GM21367 (cell line): ENCODE data around the gene HACD1.
"Not testable (repeated sequence)": the region's sequence is repeated elsewhere in the genome, so short reads cannot be mapped to it uniquely, and the experiment has no call there.

Source experiments
- ATAC-seq: cut with Tn5 transposase; IDR thresholded peaks from one replicate; pipeline ENCODE4 v1.9.1; 2021; ENCODE audit not compliant: unreplicated experiment

HACD1 gene

GRCh38 chr10:17643755-17644484 lies 26.7 kb upstream of the HACD1 start, which contains the start of gene STAM:
Gene STAM, plus strand, starts transcription at chr10:17644151. Its CDS starts 189 bp downstream, at chr10:17644340.
- ATAC-seq, result peak; percentile 90

GRCh38 chr10:17643339-17643754 lies 26.2 kb upstream of the HACD1 start:
- peak; percentile 9 for ATAC-seq

DNA sequence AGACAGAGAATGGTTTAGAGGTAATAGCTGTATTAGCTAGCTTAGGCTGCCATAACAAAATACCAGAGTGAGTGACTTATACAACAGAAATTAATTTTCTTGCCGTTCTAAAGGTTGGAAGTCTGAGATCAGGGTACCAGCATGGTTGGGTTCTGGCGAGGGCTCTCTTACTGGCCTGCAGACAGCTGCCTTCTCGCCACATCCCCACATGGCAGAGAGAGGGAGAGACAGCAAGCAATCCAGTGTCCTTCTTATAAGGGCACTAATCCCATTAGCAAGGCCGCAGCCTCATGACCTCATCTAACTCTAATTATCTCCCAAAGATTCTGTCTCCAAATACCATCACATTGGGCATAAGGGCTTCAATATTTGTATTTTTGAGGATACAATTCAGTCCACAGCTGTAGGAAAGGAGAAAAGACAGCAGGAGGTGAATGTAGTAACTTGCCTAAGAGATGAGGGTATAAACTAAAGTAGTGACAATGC lies 23.2 kb upstream of the HACD1 start:
- ATAC-seq, result no peak

DNA sequence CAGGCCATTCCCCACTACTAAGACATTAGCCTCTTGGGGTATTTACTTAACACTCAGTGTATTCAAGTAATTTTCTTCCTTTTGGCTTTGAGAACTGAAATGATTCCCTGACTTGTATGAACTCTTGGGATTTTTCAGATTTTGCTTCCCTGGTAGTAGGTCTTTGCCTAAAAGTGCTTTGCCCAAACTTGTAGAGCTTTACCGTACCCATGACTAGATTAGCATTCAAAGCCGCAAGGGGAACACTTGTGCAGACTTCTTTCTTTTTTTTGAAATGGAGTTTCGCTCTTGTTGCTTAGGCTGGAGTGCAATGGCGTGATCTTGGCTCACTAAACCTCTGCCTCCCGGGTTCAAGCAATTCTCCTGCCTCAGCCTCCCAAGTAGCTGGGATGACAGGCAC lies 20.7 kb upstream of the HACD1 start:
- ATAC-seq, result no peak

GRCh38 chr10:17633353-17633752 lies 16.2 kb upstream of the HACD1 start:
- no peak for ATAC-seq

- not testable (repeated sequence) for ATAC-seq
These were observed 15.4 kb upstream of the HACD1 start for GRCh38 chr10:17632590-17632989.

DNA sequence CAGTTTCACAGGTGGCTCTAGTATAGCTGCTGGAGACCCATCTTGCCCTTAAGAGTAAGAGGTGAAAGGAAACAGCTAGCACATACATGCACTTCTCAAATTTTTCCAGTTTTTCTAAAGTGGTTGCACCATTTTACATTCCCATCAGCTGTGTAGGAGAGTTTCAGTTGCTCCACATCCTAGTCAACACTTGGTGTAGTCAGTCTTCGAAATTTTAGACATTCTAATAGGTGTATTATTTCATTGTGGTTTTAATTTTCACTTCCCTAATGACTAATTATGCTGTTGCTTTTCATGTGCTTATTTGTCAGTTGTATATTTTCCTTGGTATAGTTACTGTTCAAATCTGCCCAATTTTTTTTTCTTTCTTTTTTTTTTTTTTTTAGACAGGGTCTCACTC lies 9.5 kb upstream of the HACD1 start:
- no peak for ATAC-seq

DNA sequence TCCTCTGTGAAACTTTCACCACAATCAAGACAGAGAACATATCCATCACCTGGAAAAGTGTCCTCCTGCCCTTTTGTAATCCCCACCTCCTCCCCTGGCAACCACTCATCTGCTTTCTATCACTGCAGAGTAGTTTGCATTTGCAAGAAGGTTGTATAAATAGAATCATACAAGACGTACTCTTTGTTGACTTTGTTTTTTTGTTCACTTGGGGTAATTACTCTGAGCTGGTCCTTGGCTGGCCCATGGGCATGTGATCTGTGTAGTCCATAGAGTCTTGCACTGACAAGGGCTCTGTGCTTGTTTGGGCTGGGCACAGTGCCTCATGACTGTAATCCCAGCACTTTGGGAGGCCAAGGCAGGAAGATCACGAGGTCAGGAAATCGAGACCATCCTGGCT lies 7.8 kb upstream of the HACD1 start:
- no peak for ATAC-seq

DNA sequence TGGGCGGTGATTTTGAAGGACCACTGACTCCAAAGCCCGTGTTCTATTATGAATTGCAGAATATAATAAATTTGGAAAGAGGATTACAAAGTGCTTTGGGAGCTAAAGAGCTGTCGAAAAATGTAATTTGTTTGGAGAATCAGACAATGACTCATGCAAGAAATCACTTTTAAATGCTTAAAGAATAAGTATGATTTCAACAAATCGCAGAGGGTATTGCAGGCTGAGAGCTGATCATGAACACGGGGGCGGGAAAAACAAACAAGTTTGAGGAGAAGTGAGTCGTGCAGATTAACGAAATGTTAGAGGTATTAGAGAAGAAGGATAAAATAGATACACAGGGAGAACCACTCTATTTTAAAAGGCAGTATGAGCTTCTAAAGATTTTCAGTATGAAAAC lies 4.9 kb upstream of the HACD1 start:
- no peak for ATAC-seq

- peak; percentile 47 for ATAC-seq
These were observed 657 bp downstream of the HACD1 start for GRCh38 chr10:17616403-17617030.

- no peak for ATAC-seq
These were observed 7.6 kb downstream of the HACD1 start for GRCh38 chr10:17609523-17610079.

DNA sequence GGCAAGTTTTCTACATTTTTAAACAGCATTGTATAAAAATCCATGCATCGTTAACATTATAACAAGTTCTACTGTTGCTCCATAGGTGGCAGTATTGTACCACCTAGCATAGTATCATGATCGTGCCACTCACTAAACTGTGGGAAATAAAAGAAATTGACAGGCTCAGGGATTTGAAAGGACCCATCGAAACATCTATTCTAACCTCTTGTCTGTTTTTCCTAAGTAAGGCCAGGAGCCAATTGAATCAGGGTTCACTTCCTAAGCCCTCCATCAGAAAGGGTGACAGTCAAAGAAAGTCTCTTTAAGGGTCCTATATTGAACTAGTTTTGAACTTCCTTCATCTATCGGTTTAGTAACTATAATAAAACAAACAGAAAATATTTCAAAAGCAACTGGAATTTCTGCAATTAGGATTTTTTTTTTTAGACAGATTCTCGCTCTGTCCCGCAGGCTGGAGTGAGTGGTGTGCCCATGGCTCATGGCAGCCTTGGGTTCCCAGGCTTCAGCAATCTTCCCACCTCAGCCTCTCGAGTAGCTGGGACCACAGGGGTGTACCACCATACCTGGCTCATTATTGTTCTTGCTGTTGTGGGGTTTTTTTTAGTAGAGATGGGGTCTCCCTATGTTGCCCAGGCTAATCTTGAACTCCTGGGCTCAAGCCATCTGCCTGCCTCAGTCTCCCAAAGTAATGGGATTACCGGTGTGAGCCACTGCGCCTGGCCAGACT lies 9.4 kb downstream of the HACD1 start:
- peak; percentile 81 for ATAC-seq

DNA sequence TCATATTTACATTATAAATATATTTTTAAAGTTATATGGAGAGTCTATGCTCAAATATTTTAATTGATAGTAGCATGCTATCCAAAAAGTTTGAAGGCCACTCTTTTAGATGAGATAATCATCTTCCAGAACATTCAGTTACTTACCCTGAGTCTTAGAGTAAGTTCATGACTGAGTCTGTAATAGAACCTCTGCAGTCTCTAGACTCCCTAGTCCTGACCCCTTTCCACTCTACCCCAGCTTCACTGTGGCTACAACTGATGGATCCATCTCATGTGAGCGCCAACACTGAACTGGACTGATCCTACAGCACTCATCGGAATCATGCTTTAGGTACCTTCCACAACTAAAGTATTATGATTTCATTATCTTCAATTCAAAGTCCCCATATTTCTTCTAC lies 10.1 kb downstream of the HACD1 start:
- no peak for ATAC-seq

GRCh38 chr10:17606547-17607040 lies 10.6 kb downstream of the HACD1 start:
- ATAC-seq, result no peak

GRCh38 chr10:17605936-17606335 lies 11.2 kb downstream of the HACD1 start:
- no peak for ATAC-seq

DNA sequence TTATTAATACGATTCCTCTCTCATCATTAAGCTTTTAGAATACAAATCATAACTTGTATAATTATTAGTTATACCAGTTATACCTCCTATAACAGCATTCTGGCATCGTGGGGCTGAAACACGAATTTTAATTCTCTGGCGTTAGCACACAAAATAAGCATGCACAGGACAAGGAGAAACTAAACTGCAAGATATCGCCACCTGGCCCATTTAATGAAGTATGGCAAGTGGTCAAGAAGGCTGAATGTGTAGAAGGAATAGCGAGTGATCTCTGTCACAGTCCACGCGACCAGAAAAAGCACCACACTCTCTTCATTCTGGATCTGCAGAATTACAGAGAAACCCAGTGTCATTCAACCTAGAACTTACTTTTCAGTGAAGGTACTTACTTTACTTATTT lies 18.1 kb downstream of the HACD1 start:
- no peak for ATAC-seq

- no peak for ATAC-seq
These were observed 19.8 kb downstream of the HACD1 start for GRCh38 chr10:17597386-17597785.

- no peak for ATAC-seq
These were observed 26.1 kb downstream of the HACD1 start for GRCh38 chr10:17590969-17591645.

- not testable (repeated sequence) for ATAC-seq
These were observed 27.9 kb downstream of the HACD1 start for GRCh38 chr10:17589316-17589715.

DNA sequence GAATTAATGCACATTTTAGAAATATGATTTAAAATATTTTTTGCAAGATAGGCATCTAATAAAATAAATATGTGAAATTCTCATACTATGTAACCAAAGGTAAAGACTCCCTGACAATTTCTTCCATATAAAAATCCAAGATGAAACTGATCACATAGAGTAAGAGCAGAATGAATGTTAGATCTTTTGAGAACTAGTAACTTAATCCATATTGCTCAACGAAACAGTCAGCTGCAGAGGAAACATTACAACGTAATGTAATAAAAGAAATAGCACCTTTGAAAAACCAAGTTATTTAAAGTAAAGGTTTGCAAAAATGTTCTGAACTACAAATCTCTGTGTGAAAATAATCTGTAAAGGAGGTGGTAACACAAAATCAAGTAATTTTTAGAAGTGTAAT lies 28.8 kb downstream of the HACD1 start:
- no peak for ATAC-seq

- ATAC-seq, result not testable (repeated sequence)
These were observed 29.9 kb downstream of the HACD1 start for GRCh38 chr10:17587321-17587720.
